Cardiac fibroblast (primary cell): ENCODE measurements around the gene SYT11.

Experiments
- DNase-seq, 2 donors: peaks; one replicate each; pipeline versions ENCODE4 v3.0.0 to v3.0.0-alpha.2; 2010; ENCODE audit warnings: low read depth in 2 of 2
- H3K4me3 ChIP-seq, 2 donors: replicated peaks in 1 of 2; 1 replicate in 1 of 2; 2 replicates in 1 of 2; pipeline ENCODE4 v1.5.1; 2011; ENCODE audit warnings: low read depth in 2 of 2, low read length in 2 of 2, mild to moderate bottlenecking in 2 of 2, moderate library complexity in 1 of 2
- CTCF ChIP-seq: IDR thresholded peaks from one replicate; pipeline ENCODE4 v1.5.1; 2011; ENCODE audit warnings: low read depth, mild to moderate bottlenecking, low read length, inconsistent platforms

Gene SYT11

GRCh38 chr1:155911156-155912055, 52.0 kb downstream of the SYT11 start, which contains the start of gene RIT1:
TSS of gene RIT1 (minus strand) at chr1:155911349. CDS start at chr1:155910761, 588 bp downstream.
- peak within 1 kb of the TSS; percentile 64 to 65 for H3K4me3 ChIP-seq
- TF ChIP-seq CTCF: no peak
- peak; percentile 80 to 82 for DNase-seq

GRCh38 chr1:155912056-155912536, 52.7 kb downstream of the SYT11 start:
- TF ChIP-seq CTCF: no peak

DNA sequence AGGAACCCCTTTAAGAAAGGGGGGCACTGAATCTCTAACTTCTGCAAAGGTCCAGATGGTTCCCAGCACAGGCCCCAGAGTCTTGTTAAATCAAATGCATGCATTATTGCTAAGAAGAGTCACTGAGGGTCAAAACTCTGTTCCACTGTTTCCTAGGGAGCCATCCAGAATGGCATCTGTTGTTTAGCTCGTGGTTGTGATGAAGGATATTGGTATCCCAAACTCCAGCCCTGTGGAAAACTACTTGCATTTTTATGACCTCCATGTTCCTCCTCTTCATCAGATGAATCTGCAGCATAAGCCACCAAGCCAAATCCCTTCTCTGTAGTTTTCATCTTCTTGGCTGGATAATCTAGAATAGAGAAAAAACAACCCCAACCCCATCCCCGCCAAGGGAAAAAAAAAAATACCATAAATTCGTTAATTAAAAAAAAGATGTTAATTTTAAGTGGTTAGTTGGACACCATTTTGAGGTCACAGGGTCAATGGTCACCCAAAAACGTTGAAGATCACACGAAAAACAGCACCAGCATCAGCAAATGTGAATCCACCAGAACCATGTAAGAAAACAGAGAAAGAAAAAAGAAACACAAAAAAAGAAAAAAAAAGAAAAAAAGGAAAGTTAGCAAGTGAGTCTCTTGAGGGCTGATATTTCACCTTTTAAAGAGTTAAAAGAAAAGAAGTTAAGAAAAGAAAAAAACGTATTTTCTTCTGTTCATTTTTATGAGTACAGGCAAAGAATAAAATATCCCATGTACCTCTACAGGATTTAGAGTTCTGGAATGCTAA, 54.8 kb downstream of the SYT11 start:
- DNase-seq: no peak
- H3K4me3 ChIP-seq: no peak overlapping the region
- TF ChIP-seq CTCF: no peak

More at GRCh38 chr1:155912056-155912536, 52.7 kb downstream of the SYT11 start:
- H3K4me3 ChIP-seq: no peak overlapping the region
- no peak for DNase-seq

- no peak for TF ChIP-seq CTCF
- no peak overlapping the region for H3K4me3 ChIP-seq
- no peak for DNase-seq
Measured at GRCh38 chr1:155918660-155919059, 59.3 kb downstream of the SYT11 start.

- no peak for TF ChIP-seq CTCF
- DNase-seq: no peak
- no peak overlapping the region for H3K4me3 ChIP-seq
Measured at GRCh38 chr1:155919801-155920200, 60.4 kb downstream of the SYT11 start.

GRCh38 chr1:155920717-155921116, 61.4 kb downstream of the SYT11 start:
- TF ChIP-seq CTCF: no peak

More at GRCh38 chr1:155920717-155921116, 61.4 kb downstream of the SYT11 start:
- DNase-seq: no peak
- H3K4me3 ChIP-seq: no peak overlapping the region
